ENCODE data around the gene FBXW11. TPM values are rescaled to one million over a fixed set of nuclear protein-coding genes. Genes with fewer than 3 reads are reported as not detected.

FBXW11 gene
- total RNA-seq, 1 experiment from 2014 or later: 85.3 TPM

DNA sequence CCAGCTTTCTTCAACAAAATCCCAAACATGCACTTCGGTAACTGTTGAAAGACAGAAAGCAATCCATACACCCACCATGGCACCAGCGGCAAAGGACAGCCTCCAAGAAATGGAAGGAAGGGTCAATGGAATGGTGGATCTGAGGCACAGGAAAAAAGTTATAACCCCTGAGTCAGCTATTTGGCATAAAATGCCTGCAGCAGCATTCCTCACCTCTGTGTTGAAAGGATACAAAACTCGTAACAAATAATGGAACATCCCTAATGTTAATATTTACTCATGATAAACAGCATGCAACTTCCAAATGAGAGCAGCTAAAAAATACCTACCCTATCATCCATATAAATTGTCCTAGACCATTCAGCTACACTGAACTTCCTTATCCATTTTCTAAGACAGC is 9.4 kb downstream of the FBXW11 start:
- Histone ChIP-seq H4K8ac (replicated peaks; ENCODE audit: insufficient read length, low read depth, low read length) (no peak overlapping the region), H3K23ac (ENCODE audit: insufficient read length, low read depth, low read length) (no peak overlapping the region), H4K20me1 (ENCODE audit: control insufficient read depth, insufficient read depth, insufficient read length) (no peaks in the 10 kb centered on the region), H3K27me3 (ENCODE audit: insufficient read depth, low read length) (no peaks in the 10 kb centered on the region), H3K9ac (ENCODE audit: extremely low read depth, insufficient read length, low read length) (no peak overlapping the region), H3K4ac (ENCODE audit: low read depth, low read length) (no peak overlapping the region), H3K4me1 (ENCODE audit: insufficient read depth, low read length) (peaks cover 5% of the 10 kb centered on the region), H3K14ac (ENCODE audit: insufficient read depth, low read length) (no peak overlapping the region), H3K18ac (ENCODE audit: insufficient read length, low read depth, low read length) (no peak overlapping the region), H3K23me2 (ENCODE audit: insufficient read length, low read depth, low read length, poor library complexity, severe bottlenecking) (no peaks in the 10 kb centered on the region), H2BK5ac (ENCODE audit: insufficient read length, low read length) (no peak overlapping the region), H2AFZ (ENCODE audit: low read length) (no peak overlapping the region), H3K9me3 (ENCODE audit: control insufficient read depth, low read depth, low read length) (no peaks in the 10 kb centered on the region), H4K91ac (ENCODE audit: insufficient read length, low read depth, low read length) (no peak overlapping the region), H2BK15ac (ENCODE audit: low read depth, low read length) (no peak overlapping the region), H2AK5ac (ENCODE audit: insufficient read length, low read length) (no peak overlapping the region), H3K27ac (ENCODE audit: insufficient read length, low read depth, low read length) (no peak overlapping the region), H3K79me1 (ENCODE audit: insufficient read depth, low read depth, low read length, poor library complexity, severe bottlenecking) (peaks cover 2% of the 10 kb centered on the region), H2BK120ac (ENCODE audit: low read depth, low read length, poor library complexity, severe bottlenecking) (no peak overlapping the region), H3T11ph (ENCODE audit: low read length) (no peak overlapping the region), H3K79me2 (ENCODE audit: insufficient read depth, low read length) (peaks cover 79% of the 10 kb centered on the region; the same call in 1 of the 2 replicates), H3K4me2 (ENCODE audit: insufficient read depth, insufficient read length, low read length) (no peak overlapping the region), H2BK12ac (ENCODE audit: insufficient read length, low read depth, low read length) (no peak overlapping the region), H3K56ac (ENCODE audit: insufficient read length, low read depth, low read length) (no peak overlapping the region), H4K5ac (ENCODE audit: insufficient read length, low read depth, low read length) (no peak overlapping the region), H2BK20ac (ENCODE audit: low read depth, low read length, poor library complexity, severe bottlenecking) (no peak overlapping the region)
- H3K4me3 Mint-ChIP-seq: no peak overlapping the region
- H3K9me3 Mint-ChIP-seq: no peaks in the 10 kb centered on the region
- peaks cover 2 to 31% (median 28%) of the 10 kb centered on the region in 3 experiments; a peak in 6 of 7 replicates for H3K36me3 Mint-ChIP-seq (ENCODE audit: insufficient read depth in 1 of 3, low read depth in 3 of 3)
- H3K4me1 Mint-ChIP-seq: peaks cover 74 to 77% of the 10 kb centered on the region in 2 experiments
- TF ChIP-seq, protein P1, sequence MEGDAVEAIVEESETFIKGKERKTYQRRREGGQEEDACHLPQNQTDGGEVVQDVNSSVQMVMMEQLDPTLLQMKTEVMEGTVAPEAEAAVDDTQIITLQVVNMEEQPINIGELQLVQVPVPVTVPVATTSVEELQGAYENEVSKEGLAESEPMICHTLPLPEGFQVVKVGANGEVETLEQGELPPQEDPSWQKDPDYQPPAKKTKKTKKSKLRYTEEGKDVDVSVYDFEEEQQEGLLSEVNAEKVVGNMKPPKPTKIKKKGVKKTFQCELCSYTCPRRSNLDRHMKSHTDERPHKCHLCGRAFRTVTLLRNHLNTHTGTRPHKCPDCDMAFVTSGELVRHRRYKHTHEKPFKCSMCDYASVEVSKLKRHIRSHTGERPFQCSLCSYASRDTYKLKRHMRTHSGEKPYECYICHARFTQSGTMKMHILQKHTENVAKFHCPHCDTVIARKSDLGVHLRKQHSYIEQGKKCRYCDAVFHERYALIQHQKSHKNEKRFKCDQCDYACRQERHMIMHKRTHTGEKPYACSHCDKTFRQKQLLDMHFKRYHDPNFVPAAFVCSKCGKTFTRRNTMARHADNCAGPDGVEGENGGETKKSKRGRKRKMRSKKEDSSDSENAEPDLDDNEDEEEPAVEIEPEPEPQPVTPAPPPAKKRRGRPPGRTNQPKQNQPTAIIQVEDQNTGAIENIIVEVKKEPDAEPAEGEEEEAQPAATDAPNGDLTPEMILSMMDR (conservative IDR thresholded peaks at IDR 0.05): no peak
- no peak for DNase-seq
- H3K27me3 Mint-ChIP-seq (ENCODE audit: low read depth): no peaks in the 10 kb centered on the region
- H3K27ac Mint-ChIP-seq: peak overlapping the region; percentile 18 to 86 (median 65); a peak in 4 of 7 replicates
- WGBS (ENCODE audit: extremely low coverage, insufficient read length, low lambda C conversion rate): no CpG with 5 or more reads among the region's 3 CpGs
